NCI-H187 (cell line): ENCODE measurements around the gene MACROD1.

ENCODE experiments used
- DNase-seq, 2 experiments: peaks; one replicate each; lab custom pipeline; 2025; lab: John Stamatoyannopoulos, UW

MACROD1 gene

DNA sequence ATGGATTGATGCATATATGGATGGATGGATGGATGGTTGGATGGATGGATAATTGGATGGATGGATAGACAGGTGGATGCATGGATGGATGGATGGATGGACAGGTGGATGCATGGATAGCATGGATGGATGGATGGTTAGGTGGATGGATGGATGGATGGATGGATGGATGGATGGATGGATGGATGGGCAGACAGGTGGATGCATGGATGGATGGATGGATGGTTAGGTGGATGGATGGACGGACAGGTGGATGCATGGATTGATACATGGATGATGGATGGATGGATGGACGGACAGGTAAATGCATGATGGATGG lies 52.5 kb downstream of the MACROD1 start:
- no peak for DNase-seq

DNA sequence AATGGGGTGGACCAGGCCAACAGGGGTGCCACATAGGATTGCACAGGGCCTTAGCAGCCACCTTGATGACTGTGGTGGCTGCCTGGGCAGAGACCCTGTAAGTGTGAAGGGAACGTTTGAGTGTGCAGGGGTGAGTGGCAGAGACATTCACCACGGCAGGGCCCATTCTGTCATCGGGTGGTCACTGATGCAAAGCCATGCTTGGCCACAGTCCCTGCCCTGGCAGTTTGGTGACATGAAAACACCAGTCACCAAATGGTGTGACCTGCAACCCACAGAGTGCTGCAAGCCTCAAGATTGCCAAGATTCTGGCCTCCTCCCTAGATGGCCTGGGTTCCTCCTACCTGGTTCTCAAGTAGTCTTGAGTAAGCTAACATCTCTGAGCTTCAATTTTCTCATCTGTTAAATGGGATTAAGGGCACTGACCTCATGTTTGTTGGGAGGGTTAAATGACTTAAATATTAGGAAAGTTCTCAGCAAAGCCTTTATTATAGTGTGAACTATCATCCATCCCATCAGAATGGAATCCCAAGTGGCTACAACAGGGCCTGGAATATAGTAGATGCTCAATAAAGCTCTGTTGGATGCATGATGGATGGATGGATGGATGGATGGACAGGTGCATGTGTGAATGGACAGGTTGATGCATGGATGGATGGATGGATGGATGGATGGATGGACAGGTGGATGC lies 53.0 kb downstream of the MACROD1 start:
- no peak for DNase-seq

DNA sequence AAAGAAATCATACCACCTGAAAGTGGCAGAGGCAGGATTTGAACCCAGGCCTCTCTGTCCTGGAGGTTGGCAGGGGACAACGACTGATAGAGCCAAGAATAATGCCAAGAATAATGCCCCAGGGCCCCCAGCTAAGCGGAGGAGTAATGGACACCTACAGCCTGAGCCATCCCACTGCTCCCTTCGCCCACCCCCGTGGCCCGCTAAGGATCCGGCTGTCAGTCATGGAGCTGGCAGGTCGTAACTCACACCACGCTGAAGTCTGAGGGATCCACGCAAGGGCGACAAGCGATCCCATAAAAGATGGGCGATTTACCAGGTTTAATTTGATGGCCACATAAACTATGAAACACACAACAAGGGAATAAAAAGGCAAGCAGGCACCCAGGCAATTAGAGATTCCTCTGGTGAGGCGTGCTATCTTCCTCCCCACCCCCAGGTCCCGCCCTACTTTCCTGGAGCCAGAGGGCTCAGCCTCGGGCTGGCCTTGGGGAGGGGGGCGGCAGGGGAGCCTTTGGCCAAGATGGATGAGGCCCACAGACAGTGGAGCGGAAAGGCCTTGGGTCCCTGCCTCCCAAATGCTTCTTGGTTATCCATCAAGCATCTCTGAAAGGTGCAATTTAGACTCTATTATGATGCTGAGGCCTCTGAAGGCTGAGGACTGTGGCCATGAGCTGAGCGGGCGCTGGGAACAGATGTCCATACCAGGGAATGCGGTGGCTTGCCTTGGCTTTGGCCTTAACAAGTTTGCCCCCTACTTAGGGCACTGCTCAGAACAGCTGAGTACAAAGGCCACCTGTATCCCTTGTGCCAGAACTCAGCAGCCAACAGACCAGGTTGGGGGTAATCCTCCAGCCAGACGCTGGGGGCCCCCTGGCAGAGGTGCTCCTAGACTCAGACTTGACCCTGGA lies 55.2 kb downstream of the MACROD1 start:
- no peak for DNase-seq

DNA sequence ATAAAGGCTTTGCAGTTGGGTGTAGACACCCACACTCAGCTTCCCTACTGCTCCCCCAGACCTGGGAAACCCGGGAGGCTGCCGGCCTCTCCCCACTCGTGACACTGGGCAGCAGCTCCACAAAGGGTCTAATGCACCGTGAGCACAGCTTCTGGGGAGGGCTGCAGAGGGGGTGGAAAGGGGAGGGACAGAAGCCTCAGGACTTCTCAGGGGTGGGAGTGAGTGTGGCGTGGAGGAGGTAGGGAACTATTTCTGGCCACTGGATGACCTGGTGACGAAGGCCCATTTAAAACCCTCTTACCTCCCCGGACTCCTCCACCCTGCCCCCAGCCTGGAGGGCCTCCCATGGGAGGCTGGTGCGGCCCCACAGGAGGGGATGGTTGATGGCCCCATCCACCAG lies 56.6 kb downstream of the MACROD1 start:
- no peak for DNase-seq

DNA sequence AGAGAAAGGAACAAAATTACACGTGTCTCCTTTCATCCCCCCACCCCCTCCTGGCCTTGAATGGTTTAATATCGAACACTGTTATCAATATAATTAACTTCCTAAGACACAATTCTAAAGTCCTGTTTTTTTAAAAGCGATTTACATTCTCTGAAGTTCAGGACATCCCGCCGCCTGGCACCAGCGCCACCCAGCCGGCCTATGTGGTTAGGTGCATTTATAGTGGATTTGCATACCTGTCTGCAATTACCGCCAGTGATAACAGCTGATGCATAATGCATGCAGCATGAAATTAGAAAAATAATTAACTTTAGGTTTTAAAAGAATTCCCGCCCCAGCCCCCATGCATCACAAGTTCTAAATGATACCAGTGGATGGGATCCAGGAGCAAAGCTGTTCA lies 58.6 kb downstream of the MACROD1 start:
- no peak for DNase-seq

DNA sequence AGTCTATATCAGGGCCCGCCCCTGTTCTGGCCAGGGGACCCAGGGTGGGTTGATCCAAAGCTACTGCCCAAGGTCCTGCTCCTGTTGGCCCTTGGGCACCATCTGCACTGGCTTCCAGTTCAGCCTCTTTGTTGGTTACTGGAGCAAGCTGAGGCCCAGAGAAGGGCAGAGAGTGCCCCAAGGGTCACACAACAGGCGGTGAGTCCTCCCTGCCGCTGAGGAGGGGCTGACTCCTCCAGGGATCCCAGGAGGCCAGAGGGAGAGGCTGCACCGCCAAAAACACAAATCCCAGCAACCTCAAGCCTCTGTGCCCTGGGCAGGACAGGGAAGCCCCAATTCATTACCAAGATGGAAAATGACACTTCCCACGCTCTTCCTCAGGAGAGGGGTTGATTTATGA lies 61.3 kb downstream of the MACROD1 start:
- no peak for DNase-seq

DNA sequence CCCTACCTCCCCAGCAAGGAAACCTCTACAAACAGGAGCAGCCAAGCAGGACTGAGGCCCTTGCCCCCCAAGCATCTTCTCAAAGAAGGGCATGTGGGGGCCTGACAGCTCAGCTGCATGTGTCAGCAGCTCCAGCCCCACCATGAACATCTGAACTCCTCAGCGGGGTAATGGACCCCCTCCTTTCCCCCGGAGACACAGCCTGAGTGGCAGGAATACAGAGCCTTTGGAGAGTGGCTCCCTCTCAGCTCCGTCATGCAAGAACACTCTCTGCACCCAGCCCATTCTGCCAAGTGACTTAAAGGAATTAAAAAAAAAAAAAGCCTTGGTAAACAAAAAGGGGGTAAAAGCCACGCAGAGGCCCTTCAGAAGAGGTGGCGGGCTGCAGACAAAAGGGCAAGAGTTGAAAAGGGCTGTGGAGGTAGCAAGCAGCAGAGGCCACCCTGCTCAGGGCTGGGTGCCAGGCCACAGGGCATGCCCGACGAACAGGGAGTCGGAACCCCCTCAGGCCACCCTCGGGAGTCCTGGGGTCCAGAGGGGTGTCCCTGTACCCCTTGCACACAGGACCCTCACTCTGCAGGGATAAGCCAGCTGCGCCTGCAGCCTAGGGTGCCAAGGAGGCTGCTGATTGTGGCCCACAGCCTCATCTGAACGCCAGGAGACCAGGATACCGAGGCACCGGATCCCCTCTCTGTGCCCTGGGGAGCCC lies 62.5 kb downstream of the MACROD1 start:
- peak; percentile 54 to 81 for DNase-seq

DNA sequence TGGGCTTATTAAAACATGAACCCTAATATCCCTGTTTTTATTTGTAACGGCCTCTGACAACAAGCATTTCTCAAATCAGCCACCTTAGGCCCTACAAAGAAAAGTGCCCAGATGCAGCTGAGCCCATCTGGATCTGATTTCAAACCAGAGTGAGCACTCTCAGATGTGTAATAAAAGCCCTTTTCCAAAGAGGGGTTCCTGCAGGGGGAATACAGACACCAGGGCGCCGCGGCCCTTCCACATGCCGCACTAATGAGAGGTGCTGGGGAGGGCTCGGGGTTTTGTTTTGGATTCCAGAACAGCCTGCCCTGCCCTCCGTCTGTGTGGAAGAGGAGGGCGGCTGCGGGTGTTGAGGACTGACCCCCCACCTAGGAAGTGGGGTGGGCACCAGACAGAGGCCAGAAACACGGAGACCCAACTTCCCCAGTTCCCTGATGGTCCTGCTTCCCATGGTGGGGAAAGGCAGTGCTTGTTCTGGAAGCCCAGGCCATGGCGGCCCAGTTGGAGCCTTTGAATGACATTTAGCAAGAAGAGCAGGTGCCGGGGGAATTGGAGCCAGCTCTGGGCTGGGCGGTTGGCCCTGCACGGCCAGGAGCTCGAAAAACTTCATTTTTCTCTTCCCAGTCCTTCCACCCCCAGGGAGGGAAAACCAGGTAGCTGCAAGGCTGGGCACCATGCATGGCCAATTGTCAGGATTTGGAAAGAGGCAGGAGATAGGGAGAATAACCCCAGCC lies 63.7 kb downstream of the MACROD1 start:
- DNase-seq = no peak

DNA sequence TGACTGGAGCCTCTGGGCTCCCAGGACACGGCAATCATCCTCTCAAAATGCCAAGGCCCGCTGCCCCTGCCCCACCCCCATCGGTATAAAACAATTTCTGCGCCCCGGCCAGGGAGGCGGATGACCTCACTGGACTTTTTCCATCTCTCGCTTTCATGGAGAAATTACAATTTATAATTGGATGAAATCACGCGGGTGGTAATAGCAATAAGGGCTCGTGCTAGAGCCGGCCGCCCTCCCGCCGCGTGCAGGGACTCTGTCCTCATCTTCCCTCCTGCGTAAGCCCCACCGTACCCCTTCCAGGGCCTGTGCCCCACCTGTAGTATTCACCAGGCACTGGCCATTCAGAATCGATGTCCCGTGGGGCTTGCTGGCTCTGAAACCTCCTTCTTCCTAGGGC lies 64.5 kb downstream of the MACROD1 start:
- DNase-seq = no peak

DNA sequence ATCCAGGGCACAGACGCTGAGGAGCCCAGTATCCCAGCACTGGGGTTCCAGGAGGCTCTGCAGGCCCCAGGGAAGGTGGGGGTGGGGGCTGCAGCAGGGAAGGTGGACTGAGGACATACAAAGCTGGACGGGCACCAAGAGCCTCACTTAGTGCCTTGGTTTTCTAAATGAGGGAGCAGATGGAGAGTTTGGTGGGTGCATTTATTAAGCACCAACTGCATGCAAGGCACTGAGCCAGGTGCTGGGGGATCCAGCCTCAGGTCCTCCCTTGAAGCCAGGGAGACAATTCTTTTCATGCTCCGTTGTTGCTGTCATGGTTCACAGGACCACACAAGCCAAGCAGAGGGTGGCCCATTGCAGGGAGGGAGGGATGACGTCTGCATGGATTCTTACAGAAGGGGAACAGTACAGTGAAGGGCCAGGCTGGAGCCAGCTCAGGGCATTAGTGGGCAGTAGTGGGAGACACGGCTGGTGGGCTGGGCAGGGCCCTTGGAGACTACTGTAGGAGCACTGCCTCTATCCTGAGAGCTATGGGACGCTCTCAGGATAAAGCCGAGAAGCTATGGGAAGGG lies 65.0 kb downstream of the MACROD1 start:
- no peak for DNase-seq

DNA sequence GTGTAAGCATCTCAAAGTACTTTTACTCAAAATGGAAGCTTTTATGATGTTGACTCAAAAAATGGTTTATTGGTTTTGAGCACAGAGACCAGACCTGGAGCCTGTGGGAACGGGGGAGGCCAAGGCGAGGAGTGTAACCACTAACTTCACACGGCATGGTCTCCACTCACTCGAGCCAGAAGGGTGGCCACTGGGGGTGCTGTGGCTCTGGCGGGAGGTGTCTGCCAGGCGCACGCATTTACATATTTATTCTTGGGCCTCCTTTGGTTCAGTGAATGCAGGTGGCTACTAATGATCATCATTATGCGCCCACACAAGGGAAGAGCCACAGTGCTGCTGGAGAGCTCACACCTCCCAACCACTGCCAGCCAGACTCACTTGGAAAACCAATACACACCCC lies 65.6 kb downstream of the MACROD1 start:
- peak; percentile 36 to 75 for DNase-seq

DNA sequence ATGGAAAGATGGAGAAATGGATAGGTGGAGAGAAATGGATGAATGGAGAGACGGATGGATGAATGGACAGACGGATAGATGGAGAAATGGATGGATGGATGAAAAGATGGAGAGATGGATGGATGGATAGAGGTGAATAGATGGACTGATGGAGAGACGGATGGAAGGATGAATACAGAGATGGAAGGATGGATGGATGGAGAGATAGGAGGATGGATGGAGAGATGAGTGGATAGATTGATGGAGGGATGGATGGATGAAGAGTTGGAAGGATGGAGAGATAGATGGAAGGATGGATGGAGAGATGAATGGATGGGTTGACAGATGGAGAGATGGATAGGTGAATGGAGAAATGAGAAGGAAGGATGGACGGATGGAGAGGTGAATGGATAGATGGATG lies 66.5 kb downstream of the MACROD1 start:
- no peak for DNase-seq

DNA sequence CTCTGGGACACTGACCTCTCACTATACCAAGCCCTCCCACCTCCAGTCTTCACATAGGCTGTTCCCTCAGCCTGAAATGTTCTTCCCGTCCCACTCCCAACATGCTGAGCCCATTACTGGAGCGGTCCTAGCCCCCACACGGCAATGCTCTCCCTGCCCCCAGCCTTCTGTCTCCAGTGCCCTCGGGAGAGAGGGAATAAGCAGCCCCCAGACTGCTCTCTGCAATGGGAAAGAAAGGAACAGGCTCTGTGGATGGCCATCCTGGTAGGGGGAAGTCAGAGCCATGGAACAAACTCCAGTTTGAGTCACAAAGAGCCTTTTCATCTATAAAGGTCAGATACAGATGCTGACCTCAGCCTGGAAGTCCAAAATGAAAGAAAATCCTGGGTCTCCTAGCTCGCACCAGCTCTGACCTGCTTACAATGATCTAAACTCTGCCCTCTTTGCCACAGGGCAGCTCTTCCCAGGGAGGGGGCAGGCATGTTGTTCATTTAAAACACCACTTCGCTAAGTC lies 67.5 kb downstream of the MACROD1 start:
- no peak for DNase-seq

DNA sequence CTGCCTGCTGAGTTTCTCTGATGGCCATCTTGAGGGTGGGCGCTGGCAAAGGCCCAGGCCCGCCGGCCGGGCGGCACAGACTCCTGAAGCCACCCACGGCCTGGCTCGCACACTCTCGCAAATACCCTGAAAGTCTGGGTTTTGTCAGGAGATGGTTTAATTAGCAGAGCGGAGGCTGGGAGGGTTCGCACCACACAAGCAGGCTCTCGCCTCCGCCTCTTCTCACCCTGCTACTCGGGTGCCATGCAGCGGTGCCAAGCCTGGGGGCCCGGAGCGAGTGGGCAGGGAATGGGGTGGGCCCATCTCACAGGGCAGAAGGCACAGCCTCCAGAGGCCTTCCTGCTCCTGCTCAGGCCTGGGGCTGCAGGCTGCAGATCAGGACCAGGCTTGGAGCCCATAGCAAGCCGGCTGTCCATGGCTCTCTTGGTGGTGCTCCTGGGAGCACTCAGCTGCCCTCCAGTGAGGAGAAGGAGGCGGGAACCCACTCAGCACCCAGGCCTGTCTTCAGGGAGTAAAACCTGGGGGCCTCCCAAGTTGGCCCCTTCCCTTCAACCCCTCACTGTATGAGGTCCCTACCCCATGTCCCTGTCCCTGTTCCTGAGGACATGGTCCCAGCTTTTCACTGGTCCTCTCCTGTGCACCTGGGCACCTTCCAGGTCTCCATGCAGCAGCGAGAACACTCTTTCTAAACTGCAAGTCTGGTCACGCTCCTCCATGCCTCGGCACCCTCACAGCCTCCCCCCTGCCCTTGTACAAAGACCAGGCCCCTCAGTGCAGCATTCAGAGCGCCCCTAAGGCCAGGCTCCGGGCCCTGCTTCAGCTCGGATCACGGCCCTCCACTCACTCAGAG lies 68.2 kb downstream of the MACROD1 start:
- DNase-seq = no peak

DNA sequence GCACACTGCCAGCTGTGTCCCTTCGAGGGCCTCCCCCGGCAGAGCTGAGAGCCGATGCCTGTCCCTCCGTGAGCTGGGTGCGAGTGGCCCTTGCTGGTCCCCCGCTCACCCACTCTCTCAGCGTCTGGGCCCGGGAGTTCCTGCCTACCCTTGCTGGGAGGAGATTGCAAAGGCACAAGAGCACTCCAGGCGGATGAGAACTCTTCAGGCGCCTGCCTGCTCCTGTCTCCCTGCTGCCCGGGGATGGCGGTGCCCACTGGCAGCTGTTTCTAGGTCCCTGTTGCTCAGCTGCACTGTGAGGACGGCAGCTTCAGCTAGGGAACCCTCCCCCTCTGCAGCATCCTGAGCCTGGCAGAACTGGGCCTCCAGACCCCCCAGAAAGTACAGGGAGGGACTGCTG lies 69.1 kb downstream of the MACROD1 start:
- DNase-seq = peak; percentile 45 to 67

DNA sequence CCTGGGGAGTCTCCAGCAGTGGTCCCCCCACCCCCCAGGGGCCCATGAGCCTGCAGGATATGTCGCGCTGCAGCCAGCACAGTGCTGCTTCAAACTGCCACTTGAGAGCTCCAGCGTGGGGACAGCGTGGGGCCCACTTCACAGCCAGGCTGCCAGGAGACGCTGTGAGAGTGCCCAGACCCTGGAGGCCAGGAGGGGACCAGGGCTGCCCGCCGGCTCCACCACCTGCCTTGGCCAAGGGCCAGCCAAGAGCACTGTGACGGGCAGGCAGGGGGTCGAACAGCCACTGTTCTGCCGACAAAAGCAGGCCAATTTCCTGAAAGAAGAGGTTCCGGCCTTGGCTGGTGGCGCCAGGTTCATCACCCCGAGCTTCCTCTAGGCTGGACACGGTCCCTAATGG lies 70.0 kb downstream of the MACROD1 start:
- DNase-seq = peak in 1 of 2 experiments; percentile 40

DNA sequence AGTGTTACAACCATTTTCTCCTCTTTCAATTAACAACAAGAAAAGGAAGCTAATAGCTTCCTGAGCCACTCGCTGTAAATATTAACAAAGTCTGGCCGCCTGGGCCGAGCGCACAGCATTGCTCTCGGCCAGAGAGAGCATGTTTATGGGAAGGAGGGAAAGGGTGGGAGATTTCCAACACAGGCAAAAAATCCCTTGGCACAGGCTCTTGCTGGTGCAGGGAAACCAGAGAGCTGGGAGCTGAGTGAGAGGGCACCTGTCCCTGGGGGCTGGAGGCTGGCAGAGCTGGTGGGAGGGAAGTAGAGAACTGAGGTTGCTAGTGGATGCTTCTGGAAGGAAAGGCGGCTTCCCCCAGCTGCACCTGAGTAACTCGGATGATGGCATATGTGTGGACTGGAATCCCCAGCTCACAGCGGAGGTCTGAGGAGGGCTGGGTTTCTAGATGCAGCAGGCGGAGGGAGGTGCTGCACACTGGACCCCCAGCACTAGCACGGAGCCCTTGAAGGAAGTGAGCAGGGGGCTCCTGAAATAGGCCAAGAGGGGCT lies 70.6 kb downstream of the MACROD1 start:
- DNase-seq = no peak

DNA sequence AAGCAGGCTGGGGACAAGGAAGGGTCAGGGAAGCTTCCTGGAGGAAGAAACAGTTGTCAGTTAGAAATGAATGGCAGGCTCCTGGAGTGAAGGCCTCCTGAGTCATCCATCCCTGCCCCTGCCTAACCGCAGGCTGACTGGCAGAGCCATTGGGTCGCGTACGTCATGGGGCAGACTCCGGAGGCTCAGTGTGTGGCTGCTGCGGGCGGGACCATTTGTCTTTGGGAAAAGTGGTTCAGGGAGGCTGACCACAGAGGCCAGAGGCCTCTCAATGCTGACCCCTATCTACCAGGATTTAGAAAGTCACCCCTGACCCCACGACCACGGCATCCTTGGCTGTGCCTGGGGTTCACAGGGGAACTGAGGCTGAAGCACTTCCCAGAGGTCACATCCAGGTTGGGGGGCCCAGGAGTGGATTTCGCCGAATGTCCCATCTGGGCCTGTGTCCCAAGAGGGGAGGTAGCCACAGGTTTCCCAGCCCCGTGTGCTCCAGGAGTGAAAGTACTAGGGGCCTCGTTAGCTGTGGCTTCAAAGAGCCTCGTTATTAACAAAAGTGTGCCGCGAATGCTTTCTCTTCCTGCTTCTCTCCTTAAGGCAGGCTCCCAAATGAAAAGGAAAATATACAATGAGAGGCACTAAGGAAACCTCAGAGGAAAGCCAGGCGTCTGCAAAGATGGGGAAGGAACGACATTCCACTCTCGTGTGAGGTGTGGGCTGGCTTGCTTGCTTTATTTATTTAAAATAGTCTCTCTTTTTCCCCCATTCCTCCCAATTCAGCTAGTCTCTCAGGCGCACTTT lies 71.3 kb downstream of the MACROD1 start:
- no peak for DNase-seq

DNA sequence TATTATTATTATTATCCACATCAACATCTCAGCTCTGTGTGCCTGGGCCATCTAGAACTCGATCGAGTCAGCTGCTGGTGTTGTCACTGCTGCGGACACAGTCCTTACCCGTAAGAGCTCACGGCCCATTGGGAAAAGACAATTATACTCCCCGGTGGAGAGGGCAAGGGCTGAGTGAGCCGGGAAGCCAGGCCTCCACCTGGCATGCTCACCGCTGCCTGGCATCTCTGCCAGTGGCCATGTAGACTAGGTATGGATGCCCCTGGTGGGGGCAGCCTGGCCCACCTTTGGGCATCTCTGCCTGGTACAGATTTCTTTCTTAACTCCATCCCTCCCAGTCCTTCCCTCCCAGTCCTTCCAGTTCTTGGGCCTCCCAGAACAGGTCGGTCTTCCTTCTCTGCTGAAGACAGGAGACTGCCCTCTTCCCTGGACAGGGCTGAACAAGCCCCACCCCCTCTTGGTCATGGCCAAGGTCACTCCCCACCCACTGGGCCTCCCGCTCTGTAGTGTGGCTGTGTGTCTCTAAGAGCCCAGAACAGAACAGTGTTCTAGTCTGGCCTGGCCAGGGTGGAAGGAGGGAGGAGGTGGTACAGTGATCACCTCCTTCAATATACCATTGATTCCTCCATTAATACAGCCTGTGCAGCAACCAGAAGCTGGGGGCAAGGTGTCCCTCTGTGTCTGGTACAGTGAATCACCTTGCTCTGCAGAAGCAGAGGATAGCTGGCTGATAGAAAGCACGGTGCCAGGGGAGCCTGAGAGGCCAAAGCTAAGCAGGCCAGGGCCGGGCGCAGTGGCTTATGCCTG lies 72.5 kb downstream of the MACROD1 start:
- peak; percentile 42 to 63 for DNase-seq
